Hepatocyte (in vitro differentiated cells): ENCODE measurements around the gene CXCR5.

Experiments used
- EZH2 ChIP-seq: fragments of 200-600 bp; sonication (generic); IDR thresholded peaks from 2 replicates; pipeline ENCODE4 v1.6.1; 2016; ENCODE audit warnings: antibody characterized with exemption, mild to moderate bottlenecking, borderline replicate concordance
- EZH2phosphoT487 ChIP-seq: fragments of 200-600 bp; sonication (generic); IDR thresholded peaks from one replicate; pipeline ENCODE4 v1.6.1; 2018; ENCODE audit warnings: antibody characterized with exemption, mild to moderate bottlenecking, low read depth, moderate library complexity; ENCODE audit not compliant: unreplicated experiment, severe bottlenecking
- TF ChIP-seq, protein P1 (sequence below): fragments of 200-600 bp; sonication (generic); IDR thresholded peaks from 2 replicates; pipeline ENCODE4 v1.5.1; 2016; ENCODE audit warnings: antibody characterized with exemption, mild to moderate bottlenecking; ENCODE audit not compliant: poor library complexity

DNA sequence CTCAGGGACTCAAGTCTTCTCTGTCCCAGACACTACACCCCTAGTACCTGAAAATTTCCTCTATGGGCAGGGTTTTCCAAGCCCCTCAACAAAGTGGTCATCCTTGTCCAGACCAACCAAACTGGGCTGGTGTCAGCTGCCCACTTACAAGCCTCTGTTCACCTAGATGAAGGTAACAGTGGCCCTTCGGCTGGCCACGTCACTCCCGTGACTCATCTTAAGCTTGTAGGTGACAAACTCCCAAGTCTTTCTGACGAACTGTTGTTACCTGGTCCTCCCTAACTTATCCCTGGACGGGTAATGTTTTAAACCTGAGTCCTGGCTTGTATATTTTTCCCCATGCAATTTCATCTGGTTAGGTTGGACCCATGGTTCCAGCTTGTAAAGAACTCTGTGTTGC is 4.7 kb downstream of the CXCR5 start:
- TF ChIP-seq, protein P1, sequence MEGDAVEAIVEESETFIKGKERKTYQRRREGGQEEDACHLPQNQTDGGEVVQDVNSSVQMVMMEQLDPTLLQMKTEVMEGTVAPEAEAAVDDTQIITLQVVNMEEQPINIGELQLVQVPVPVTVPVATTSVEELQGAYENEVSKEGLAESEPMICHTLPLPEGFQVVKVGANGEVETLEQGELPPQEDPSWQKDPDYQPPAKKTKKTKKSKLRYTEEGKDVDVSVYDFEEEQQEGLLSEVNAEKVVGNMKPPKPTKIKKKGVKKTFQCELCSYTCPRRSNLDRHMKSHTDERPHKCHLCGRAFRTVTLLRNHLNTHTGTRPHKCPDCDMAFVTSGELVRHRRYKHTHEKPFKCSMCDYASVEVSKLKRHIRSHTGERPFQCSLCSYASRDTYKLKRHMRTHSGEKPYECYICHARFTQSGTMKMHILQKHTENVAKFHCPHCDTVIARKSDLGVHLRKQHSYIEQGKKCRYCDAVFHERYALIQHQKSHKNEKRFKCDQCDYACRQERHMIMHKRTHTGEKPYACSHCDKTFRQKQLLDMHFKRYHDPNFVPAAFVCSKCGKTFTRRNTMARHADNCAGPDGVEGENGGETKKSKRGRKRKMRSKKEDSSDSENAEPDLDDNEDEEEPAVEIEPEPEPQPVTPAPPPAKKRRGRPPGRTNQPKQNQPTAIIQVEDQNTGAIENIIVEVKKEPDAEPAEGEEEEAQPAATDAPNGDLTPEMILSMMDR = no peak
- TF ChIP-seq EZH2phosphoT487 = no peak
- TF ChIP-seq EZH2 = no peak
